ENCODE results near the gene DLEC1.
"Not testable (repeated sequence)": the region's sequence is repeated elsewhere in the genome, so short reads cannot be mapped to it uniquely, and the experiment has no call there.

DLEC1 gene

GRCh38 chr3:38083871-38084333 lies 44.9 kb downstream of the DLEC1 start:
- no peak for TF ChIP-seq CTCF (IDR thresholded peaks at IDR 0.05; ENCODE audit: low read length, missing control alignments)
- H3K4me3 ChIP-seq (replicated peaks; ENCODE audit: low read depth, low read length): no peak overlapping the region
- DNase-seq (ENCODE audit: low read depth): no peak

GRCh38 chr3:38084334-38085310 lies 45.6 kb downstream of the DLEC1 start:
- no peak overlapping the region for H3K4me3 ChIP-seq (replicated peaks; ENCODE audit: low read depth, low read length)
- peak; percentile 41 for DNase-seq (ENCODE audit: low read depth)
- TF ChIP-seq CTCF (IDR thresholded peaks at IDR 0.05; ENCODE audit: low read length, missing control alignments): no peak

GRCh38 chr3:38085311-38085942 lies 46.4 kb downstream of the DLEC1 start:
- no peak for TF ChIP-seq CTCF (IDR thresholded peaks at IDR 0.05; ENCODE audit: low read length, missing control alignments)
- no peak for DNase-seq (ENCODE audit: low read depth)
- no peak overlapping the region for H3K4me3 ChIP-seq (replicated peaks; ENCODE audit: low read depth, low read length)

- no peak for TF ChIP-seq CTCF (IDR thresholded peaks at IDR 0.05; ENCODE audit: low read length, missing control alignments)
- H3K4me3 ChIP-seq (replicated peaks; ENCODE audit: low read depth, low read length): no peak overlapping the region
- no peak for DNase-seq (ENCODE audit: low read depth)
Observed at GRCh38 chr3:38085943-38086324, 46.9 kb downstream of the DLEC1 start.

- H3K4me3 ChIP-seq (replicated peaks; ENCODE audit: low read depth, low read length): no peak overlapping the region
- no peak for DNase-seq (ENCODE audit: low read depth)
- TF ChIP-seq CTCF (IDR thresholded peaks at IDR 0.05; ENCODE audit: low read length, missing control alignments): no peak
Observed at GRCh38 chr3:38086496-38086895, 47.5 kb downstream of the DLEC1 start.

- DNase-seq (ENCODE audit: low read depth): not testable (repeated sequence)
Observed at GRCh38 chr3:38087278-38087677, 48.3 kb downstream of the DLEC1 start.

More at GRCh38 chr3:38087278-38087677, 48.3 kb downstream of the DLEC1 start:
- not testable (repeated sequence) for H3K4me3 ChIP-seq (replicated peaks; ENCODE audit: low read depth, low read length)

Measured in fibroblast of pulmonary artery (primary cell).